Measurements from ENCODE around the gene MMD2.
"Not testable (repeated sequence)": the region's sequence is repeated elsewhere in the genome, so short reads cannot be mapped to it uniquely, and the experiment has no call there.

The MMD2 gene

GRCh38 chr7:4893929-4894475 lies 65.0 kb downstream of the MMD2 start:
- no peak for DNase-seq (ENCODE audit: low read depth)

- not testable (repeated sequence) for DNase-seq (ENCODE audit: low read depth)
Observed at GRCh38 chr7:4893188-4893587, 65.8 kb downstream of the MMD2 start.

GRCh38 chr7:4891522-4891921 lies 67.5 kb downstream of the MMD2 start:
- DNase-seq (ENCODE audit: low read depth) = not testable (repeated sequence)

- no peak for DNase-seq (ENCODE audit: low read depth)
Observed at GRCh38 chr7:4889682-4890081, 69.3 kb downstream of the MMD2 start.

- no peak for DNase-seq (ENCODE audit: low read depth)
Observed at GRCh38 chr7:4888161-4888560, 70.8 kb downstream of the MMD2 start.

GRCh38 chr7:4886671-4887070 lies 72.3 kb downstream of the MMD2 start:
- DNase-seq (ENCODE audit: low read depth) = no peak

GRCh38 chr7:4885317-4885807 lies 73.6 kb downstream of the MMD2 start:
- no peak for DNase-seq (ENCODE audit: low read depth)

- DNase-seq (ENCODE audit: low read depth) = no peak
Observed at GRCh38 chr7:4884164-4884563, 74.8 kb downstream of the MMD2 start.

GRCh38 chr7:4883372-4884144 lies 75.4 kb downstream of the MMD2 start, which contains the start of gene RADIL:
RADIL (minus strand) TSS chr7:4883716; CDS start chr7:4878139, 5,577 bp downstream.
- DNase-seq (ENCODE audit: low read depth) = peak; percentile 68

GRCh38 chr7:4883033-4883371 lies 76.0 kb downstream of the MMD2 start:
- no peak for DNase-seq (ENCODE audit: low read depth)

GRCh38 chr7:4882169-4883032 lies 76.6 kb downstream of the MMD2 start:
- peak; percentile 70 for DNase-seq (ENCODE audit: low read depth)

- no peak for DNase-seq (ENCODE audit: low read depth)
Observed at GRCh38 chr7:4880218-4880617, 78.8 kb downstream of the MMD2 start.

- no peak for DNase-seq (ENCODE audit: low read depth)
Observed at GRCh38 chr7:4879396-4880081, 79.4 kb downstream of the MMD2 start.

GRCh38 chr7:4878336-4879335 lies 80.4 kb downstream of the MMD2 start:
- no peak for DNase-seq (ENCODE audit: low read depth)

GRCh38 chr7:4876586-4876985 lies 82.4 kb downstream of the MMD2 start:
- no peak for DNase-seq (ENCODE audit: low read depth)

GRCh38 chr7:4875391-4875790 lies 83.6 kb downstream of the MMD2 start:
- no peak for DNase-seq (ENCODE audit: low read depth)

- no peak for DNase-seq (ENCODE audit: low read depth)
Observed at GRCh38 chr7:4873071-4873944, 85.7 kb downstream of the MMD2 start.

- DNase-seq (ENCODE audit: low read depth) = no peak
Observed at GRCh38 chr7:4871930-4872675, 86.9 kb downstream of the MMD2 start.

GRCh38 chr7:4871056-4871680 lies 87.8 kb downstream of the MMD2 start:
- no peak for DNase-seq (ENCODE audit: low read depth)

All from stromal cell of bone marrow (primary cell).